ENCODE data around the gene MPRIP. TPM values are rescaled to one million over a fixed set of nuclear protein-coding genes. Genes with fewer than 3 reads are reported as not detected.

Gene MPRIP
- total RNA-seq, 4 donors from 2014 or later: 61.5 to 407 (median 103) TPM

GRCh38 chr17:17084317-17084835 is 42.1 kb downstream of the MPRIP start:
- Histone ChIP-seq H3K4me3 (no peak overlapping the region), H3K27ac (no peak overlapping the region), H3K36me3 (no peaks in the 10 kb centered on the region), H3K27me3 (no peaks in the 10 kb centered on the region), H3K4me1 (peaks cover 15 to 24% of the 10 kb centered on the region in 2 donors), H3K9me3 (no peaks in the 10 kb centered on the region)
- TF ChIP-seq POLR2A (IDR thresholded peaks at IDR 0.05): no peak
- TF ChIP-seq CTCF (IDR thresholded peaks at IDR 0.05): no peak
- intact Hi-C loops (cut with DNase I; ENCODE audit: low total_unique reads): no loop called here
- DNase-seq: peak in 1 of 2 donors; percentile 8

GRCh38 chr17:17084941-17085340 is 42.7 kb downstream of the MPRIP start:
- Histone ChIP-seq H3K9me3 (no peaks in the 10 kb centered on the region), H3K27me3 (no peaks in the 10 kb centered on the region), H3K36me3 (no peaks in the 10 kb centered on the region), H3K27ac (no peak overlapping the region), H3K4me3 (no peak overlapping the region), H3K4me1 (peaks cover 9 to 18% of the 10 kb centered on the region in 2 donors)
- DNase-seq: peak in 1 of 2 donors; percentile 3
- intact Hi-C loops (cut with DNase I; ENCODE audit: low total_unique reads): no loop called here
- no peak for TF ChIP-seq POLR2A (IDR thresholded peaks at IDR 0.05)
- no peak for TF ChIP-seq CTCF (IDR thresholded peaks at IDR 0.05)

GRCh38 chr17:17086585-17086984 is 44.3 kb downstream of the MPRIP start:
- Histone ChIP-seq H3K4me1 (peaks cover 4 to 6% of the 10 kb centered on the region in 2 donors), H3K27me3 (no peaks in the 10 kb centered on the region), H3K4me3 (no peak overlapping the region), H3K27ac (no peak overlapping the region), H3K36me3 (no peaks in the 10 kb centered on the region), H3K9me3 (no peaks in the 10 kb centered on the region)
- peak in 1 of 2 donors; percentile 1 for DNase-seq
- TF ChIP-seq CTCF (IDR thresholded peaks at IDR 0.05): no peak
- TF ChIP-seq POLR2A (IDR thresholded peaks at IDR 0.05): no peak
- intact Hi-C loops (cut with DNase I; ENCODE audit: low total_unique reads): no loop called here

GRCh38 chr17:17087424-17088015 is 45.3 kb downstream of the MPRIP start:
- no peak for TF ChIP-seq CTCF (IDR thresholded peaks at IDR 0.05)
- no peak for TF ChIP-seq POLR2A (IDR thresholded peaks at IDR 0.05)

GRCh38 chr17:17088086-17088485 is 45.8 kb downstream of the MPRIP start:
- no peaks in the 10 kb centered on the region for H3K9me3 ChIP-seq
- peak in 1 of 2 donors; percentile 16 for DNase-seq
- no peak for TF ChIP-seq CTCF (IDR thresholded peaks at IDR 0.05)
- TF ChIP-seq POLR2A (IDR thresholded peaks at IDR 0.05): no peak
- H3K36me3 ChIP-seq: no peaks in the 10 kb centered on the region
- H3K27ac ChIP-seq: peak overlapping the region; percentile 6 to 32
- H3K4me1 ChIP-seq: peaks cover 0 to 6% of the 10 kb centered on the region in 2 donors
- no peak overlapping the region for H3K4me3 ChIP-seq
- intact Hi-C loops (cut with DNase I; ENCODE audit: low total_unique reads): no loop called here
- H3K27me3 ChIP-seq: no peaks in the 10 kb centered on the region

More at GRCh38 chr17:17087424-17088015, 45.3 kb downstream of the MPRIP start:
- peak overlapping the region in 1 of 2 donors; percentile 22 for H3K27ac ChIP-seq
- no peak overlapping the region for H3K4me3 ChIP-seq
- H3K4me1 ChIP-seq: peaks cover 0 to 6% of the 10 kb centered on the region in 2 donors
- DNase-seq: peak in 1 of 2 donors; percentile 11
- H3K36me3 ChIP-seq: no peaks in the 10 kb centered on the region
- intact Hi-C loops (cut with DNase I; ENCODE audit: low total_unique reads): no loop called here
- no peaks in the 10 kb centered on the region for H3K9me3 ChIP-seq
- H3K27me3 ChIP-seq: no peaks in the 10 kb centered on the region
